ENCODE results near the gene TFB2M. TPM values are rescaled to one million over a fixed set of nuclear protein-coding genes. Genes with fewer than 3 reads are reported as not detected.
"Not testable (repeated sequence)": the region's sequence is repeated elsewhere in the genome, so short reads cannot be mapped to it uniquely, and the experiment has no call there.

The TFB2M gene
- total RNA-seq, 4 donors from 2014 or later: 6.2 to 17.7 (median 12.4) TPM

- Histone ChIP-seq H3K4me3 (peak overlapping the region; percentile 84 to 100 (median 98)), H3K4me1 (peaks cover 9 to 72% (median 22%) of the 10 kb centered on the region in 3 donors), H3K36me3 (peaks cover 0 to 20% (median 0%) of the 10 kb centered on the region in 3 donors), H3K27me3 (no peaks in the 10 kb centered on the region), H3K9me3 (no peaks in the 10 kb centered on the region), H3K27ac (peak overlapping the region; percentile 92 to 99 (median 99))
- 0 to 1% methylated on average over 20 to 25 of the region's 25 CpGs for WGBS, 2 donors
- TF ChIP-seq CTCF (IDR thresholded peaks at IDR 0.05) (no peak), POLR2A (IDR thresholded peaks at IDR 0.05) (no peak)
- intact Hi-C loops (cut with DNase I): loop anchor here (10.0 kb wide), 1 partner anchor 118 kb away; no protein-coding TSS in a partner anchor
- DNase-seq: no peak
Measured at GRCh38 chr1:246566813-246567645, 968 bp upstream of the TFB2M start.

GRCh38 chr1:246565751-246566127, 322 bp downstream of the TFB2M start:
- H3K27ac ChIP-seq: peak overlapping the region; percentile 92 to 99 (median 99)
- 2% methylated on average over 8 to 9 of the region's 25 CpGs for WGBS, 2 donors
- H3K27me3 ChIP-seq: no peaks in the 10 kb centered on the region
- TF ChIP-seq CTCF (IDR thresholded peaks at IDR 0.05) (no peak), POLR2A (IDR thresholded peaks at IDR 0.05) (no peak)
- H3K4me3 ChIP-seq: peak overlapping the region; percentile 84 to 100 (median 98)
- H3K36me3 ChIP-seq: peaks cover 0 to 29% (median 0%) of the 10 kb centered on the region in 3 donors
- intact Hi-C loops (cut with DNase I): loop anchor here (10.0 kb wide), 1 partner anchor 119 kb away; no protein-coding TSS in a partner anchor
- peaks cover 9 to 59% (median 22%) of the 10 kb centered on the region in 3 donors for H3K4me1 ChIP-seq
- DNase-seq: no peak
- H3K9me3 ChIP-seq: no peaks in the 10 kb centered on the region

- H3K27ac ChIP-seq: peak overlapping the region; percentile 92 to 99 (median 99)
- H3K27me3 ChIP-seq: no peaks in the 10 kb centered on the region
- no peak for TF ChIP-seq POLR2A (IDR thresholded peaks at IDR 0.05)
- TF ChIP-seq CTCF (IDR thresholded peaks at IDR 0.05): no peak
- no peak for DNase-seq
- 29 to 43% methylated on average over 23 to 28 of the region's 33 CpGs for WGBS, 2 donors
- no peaks in the 10 kb centered on the region for H3K9me3 ChIP-seq
- H3K4me3 ChIP-seq: peak overlapping the region; percentile 84 to 100 (median 98)
- H3K4me1 ChIP-seq: peaks cover 9 to 53% (median 22%) of the 10 kb centered on the region in 3 donors
- intact Hi-C loops (cut with DNase I): loop anchor here (10.0 kb wide), 1 partner anchor 120 kb away; no protein-coding TSS in a partner anchor
- H3K36me3 ChIP-seq: peaks cover 0 to 35% (median 0%) of the 10 kb centered on the region in 3 donors
Measured at GRCh38 chr1:246564839-246565750, 966 bp downstream of the TFB2M start.

GRCh38 chr1:246560833-246561232, 5.2 kb downstream of the TFB2M start:
- peaks cover 9 to 22% (median 10%) of the 10 kb centered on the region in 3 donors for H3K4me1 ChIP-seq
- H3K9me3 ChIP-seq, DNase-seq, H3K4me3 ChIP-seq, H3K27me3 ChIP-seq, H3K27ac ChIP-seq: not testable (repeated sequence)
- 87 to 88% methylated on average over 10 of the region's 10 CpGs for WGBS, 2 donors
- intact Hi-C loops (cut with DNase I): loop anchor here (10.0 kb wide), 1 partner anchor 124 kb away; no protein-coding TSS in a partner anchor
- H3K36me3 ChIP-seq: peaks cover 0 to 78% (median 11%) of the 10 kb centered on the region in 3 donors

- Histone ChIP-seq H3K27me3 (no peaks in the 10 kb centered on the region), H3K27ac (no peak overlapping the region), H3K36me3 (peaks cover 0 to 93% (median 12%) of the 10 kb centered on the region in 3 donors), H3K4me1 (peaks cover 0 to 7% (median 0%) of the 10 kb centered on the region in 3 donors), H3K9me3 (no peaks in the 10 kb centered on the region), H3K4me3 (no peak overlapping the region)
- TF ChIP-seq POLR2A (IDR thresholded peaks at IDR 0.05) (no peak), CTCF (IDR thresholded peaks at IDR 0.05) (no peak)
- no peak for DNase-seq
- WGBS, 2 donors: 90 to 92% methylated on average over 4 of the region's 4 CpGs
- intact Hi-C loops (cut with DNase I): no loop called here
Measured at GRCh38 chr1:246559310-246559709, 6.8 kb downstream of the TFB2M start.
